HL-60 (cell line): ENCODE data around the gene XRN2.

Experiments used
- DNase-seq, 2 experiments: peaks; one replicate each; pipeline ENCODE4 v3.0.0-alpha.2; 2010 to 2020; ENCODE audit warnings: low read depth in 1 of 2, low spot score in 1 of 2
- H3K27ac ChIP-seq: fragments of 250-450 bp; sonication (Bioruptor Pico); replicated peaks from 2 replicates; pipeline ENCODE4 v1.5.1; 2020; ENCODE audit warnings: mild to moderate bottlenecking, moderate library complexity
- H3K27me3 ChIP-seq: fragments of 250-450 bp; sonication (Bioruptor Pico); 2 replicates; pipeline ENCODE4 v1.5.1; 2021; ENCODE audit warnings: mild to moderate bottlenecking, moderate library complexity; ENCODE audit not compliant: insufficient read depth, poor library complexity, severe bottlenecking
- H3K4me3 ChIP-seq: replicated peaks from 2 replicates; pipeline ENCODE4 v1.5.1; 2011; ENCODE audit warnings: mild to moderate bottlenecking, control low read depth, low read length; ENCODE audit not compliant: insufficient read depth
- GABPA ChIP-seq: IDR thresholded peaks from 2 replicates; pipeline ENCODE4 v1.6.1; 2012; ENCODE audit warnings: low read depth
- POLR2AphosphoS5 ChIP-seq: IDR thresholded peaks from 2 replicates; pipeline ENCODE4 v1.6.1; 2012; ENCODE audit warnings: low read depth
- SPI1 ChIP-seq: IDR thresholded peaks from 2 replicates; pipeline ENCODE4 v1.6.1; 2012; ENCODE audit warnings: low read depth, mild to moderate bottlenecking, borderline replicate concordance
- TF ChIP-seq, protein P1 (sequence below): IDR thresholded peaks from one replicate; pipeline ENCODE4 v1.5.1; 2011; ENCODE audit warnings: low read length, control low read depth, inconsistent platforms; ENCODE audit not compliant: insufficient read depth
- TF ChIP-seq, protein P2 (sequence below): IDR thresholded peaks from 2 replicates; pipeline ENCODE4 v1.6.1; 2012; ENCODE audit warnings: low read depth; ENCODE audit not compliant: insufficient replicate concordance

The XRN2 gene

DNA sequence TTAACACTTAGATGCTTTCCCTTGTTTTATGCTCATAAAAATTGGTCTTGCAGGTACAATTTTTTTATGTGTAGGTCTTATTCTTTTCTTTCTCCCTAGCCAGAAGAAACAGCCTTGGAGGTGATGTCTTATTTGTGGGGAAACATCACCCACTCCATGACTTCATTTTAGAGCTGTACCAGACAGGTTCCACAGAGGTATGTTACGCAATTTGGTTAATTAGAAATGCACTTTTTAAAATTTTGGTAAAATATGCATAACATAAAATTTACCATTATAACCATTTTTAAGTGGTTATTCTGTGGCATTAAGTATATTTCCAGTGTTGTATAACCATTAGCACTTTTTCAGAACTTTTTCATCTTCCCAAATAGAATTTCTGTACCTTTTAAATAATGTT, 52.9 kb downstream of the XRN2 start:
- Histone ChIP-seq H3K27me3 (no peaks in the 10 kb centered on the region), H3K4me3 (no peak overlapping the region), H3K27ac (no peak overlapping the region)
- DNase-seq = no peak
- TF ChIP-seq, protein P1, sequence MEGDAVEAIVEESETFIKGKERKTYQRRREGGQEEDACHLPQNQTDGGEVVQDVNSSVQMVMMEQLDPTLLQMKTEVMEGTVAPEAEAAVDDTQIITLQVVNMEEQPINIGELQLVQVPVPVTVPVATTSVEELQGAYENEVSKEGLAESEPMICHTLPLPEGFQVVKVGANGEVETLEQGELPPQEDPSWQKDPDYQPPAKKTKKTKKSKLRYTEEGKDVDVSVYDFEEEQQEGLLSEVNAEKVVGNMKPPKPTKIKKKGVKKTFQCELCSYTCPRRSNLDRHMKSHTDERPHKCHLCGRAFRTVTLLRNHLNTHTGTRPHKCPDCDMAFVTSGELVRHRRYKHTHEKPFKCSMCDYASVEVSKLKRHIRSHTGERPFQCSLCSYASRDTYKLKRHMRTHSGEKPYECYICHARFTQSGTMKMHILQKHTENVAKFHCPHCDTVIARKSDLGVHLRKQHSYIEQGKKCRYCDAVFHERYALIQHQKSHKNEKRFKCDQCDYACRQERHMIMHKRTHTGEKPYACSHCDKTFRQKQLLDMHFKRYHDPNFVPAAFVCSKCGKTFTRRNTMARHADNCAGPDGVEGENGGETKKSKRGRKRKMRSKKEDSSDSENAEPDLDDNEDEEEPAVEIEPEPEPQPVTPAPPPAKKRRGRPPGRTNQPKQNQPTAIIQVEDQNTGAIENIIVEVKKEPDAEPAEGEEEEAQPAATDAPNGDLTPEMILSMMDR = no peak
- TF ChIP-seq, protein P2, sequence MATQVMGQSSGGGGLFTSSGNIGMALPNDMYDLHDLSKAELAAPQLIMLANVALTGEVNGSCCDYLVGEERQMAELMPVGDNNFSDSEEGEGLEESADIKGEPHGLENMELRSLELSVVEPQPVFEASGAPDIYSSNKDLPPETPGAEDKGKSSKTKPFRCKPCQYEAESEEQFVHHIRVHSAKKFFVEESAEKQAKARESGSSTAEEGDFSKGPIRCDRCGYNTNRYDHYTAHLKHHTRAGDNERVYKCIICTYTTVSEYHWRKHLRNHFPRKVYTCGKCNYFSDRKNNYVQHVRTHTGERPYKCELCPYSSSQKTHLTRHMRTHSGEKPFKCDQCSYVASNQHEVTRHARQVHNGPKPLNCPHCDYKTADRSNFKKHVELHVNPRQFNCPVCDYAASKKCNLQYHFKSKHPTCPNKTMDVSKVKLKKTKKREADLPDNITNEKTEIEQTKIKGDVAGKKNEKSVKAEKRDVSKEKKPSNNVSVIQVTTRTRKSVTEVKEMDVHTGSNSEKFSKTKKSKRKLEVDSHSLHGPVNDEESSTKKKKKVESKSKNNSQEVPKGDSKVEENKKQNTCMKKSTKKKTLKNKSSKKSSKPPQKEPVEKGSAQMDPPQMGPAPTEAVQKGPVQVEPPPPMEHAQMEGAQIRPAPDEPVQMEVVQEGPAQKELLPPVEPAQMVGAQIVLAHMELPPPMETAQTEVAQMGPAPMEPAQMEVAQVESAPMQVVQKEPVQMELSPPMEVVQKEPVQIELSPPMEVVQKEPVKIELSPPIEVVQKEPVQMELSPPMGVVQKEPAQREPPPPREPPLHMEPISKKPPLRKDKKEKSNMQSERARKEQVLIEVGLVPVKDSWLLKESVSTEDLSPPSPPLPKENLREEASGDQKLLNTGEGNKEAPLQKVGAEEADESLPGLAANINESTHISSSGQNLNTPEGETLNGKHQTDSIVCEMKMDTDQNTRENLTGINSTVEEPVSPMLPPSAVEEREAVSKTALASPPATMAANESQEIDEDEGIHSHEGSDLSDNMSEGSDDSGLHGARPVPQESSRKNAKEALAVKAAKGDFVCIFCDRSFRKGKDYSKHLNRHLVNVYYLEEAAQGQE = no peak
- TF ChIP-seq GABPA (no peak), POLR2AphosphoS5 (no peak)

DNA sequence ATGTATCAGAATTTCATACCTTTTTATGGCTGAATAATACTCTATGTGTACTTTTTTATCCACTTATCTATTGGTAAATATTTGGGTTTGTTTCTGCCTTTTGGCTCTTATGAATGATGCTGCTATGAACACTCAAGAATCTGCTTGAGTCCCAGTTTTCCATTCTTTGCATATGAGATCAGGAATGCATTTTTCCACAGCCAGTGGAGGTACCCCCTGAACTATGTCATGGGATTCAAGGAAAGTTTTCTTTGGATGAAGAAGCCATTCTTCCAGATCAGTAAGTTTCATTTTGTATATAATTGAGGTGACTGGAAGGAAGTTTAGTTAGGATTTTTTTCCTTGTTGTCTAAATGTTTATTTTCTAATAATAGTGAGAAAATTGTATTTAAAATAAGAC, 53.3 kb downstream of the XRN2 start:
- no peak for DNase-seq
- Histone ChIP-seq H3K4me3 (no peak overlapping the region), H3K27me3 (no peaks in the 10 kb centered on the region), H3K27ac (no peak overlapping the region)
- TF ChIP-seq GABPA (no peak), POLR2AphosphoS5 (no peak), SPI1 (no peak)
- TF ChIP-seq, protein P2 = no peak

DNA sequence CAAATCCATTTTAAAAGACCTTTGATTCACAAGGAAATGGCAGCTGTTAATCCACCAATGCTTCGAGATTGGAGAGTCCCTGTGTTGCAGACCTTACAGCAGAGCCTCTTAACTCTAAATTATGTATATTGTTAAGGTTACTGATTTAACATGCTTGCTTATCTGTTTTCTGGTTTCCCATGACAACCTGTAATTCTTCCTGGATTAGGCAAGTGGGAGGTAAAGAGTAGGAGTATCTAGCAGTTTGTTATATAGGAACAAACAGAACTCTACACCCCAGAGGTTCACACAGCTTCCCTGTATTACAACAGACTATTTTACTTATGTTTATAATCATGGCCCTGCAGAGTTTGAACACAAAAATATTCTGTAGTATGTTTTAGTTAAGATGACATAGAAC, 54.7 kb downstream of the XRN2 start:
- Histone ChIP-seq H3K27ac (0 out of 2 replicates have a peak overlapping the region, but pooled peaks have one; percentile 9), H3K27me3 (no peaks in the 10 kb centered on the region), H3K4me3 (no peak overlapping the region)
- TF ChIP-seq GABPA (no peak), SPI1 (no peak), POLR2AphosphoS5 (no peak)
- TF ChIP-seq, protein P2 = no peak
- TF ChIP-seq, protein P1 = no peak
- no peak for DNase-seq
